ENCODE measurements around the gene SYVN1.
A peak's percentile ranks its signal among the peaks of the same experiment; 100 is the strongest.
"Not testable (repeated sequence)": the region's sequence is repeated elsewhere in the genome, so short reads cannot be mapped to it uniquely, and the experiment has no call there.

The SYVN1 gene

DNA sequence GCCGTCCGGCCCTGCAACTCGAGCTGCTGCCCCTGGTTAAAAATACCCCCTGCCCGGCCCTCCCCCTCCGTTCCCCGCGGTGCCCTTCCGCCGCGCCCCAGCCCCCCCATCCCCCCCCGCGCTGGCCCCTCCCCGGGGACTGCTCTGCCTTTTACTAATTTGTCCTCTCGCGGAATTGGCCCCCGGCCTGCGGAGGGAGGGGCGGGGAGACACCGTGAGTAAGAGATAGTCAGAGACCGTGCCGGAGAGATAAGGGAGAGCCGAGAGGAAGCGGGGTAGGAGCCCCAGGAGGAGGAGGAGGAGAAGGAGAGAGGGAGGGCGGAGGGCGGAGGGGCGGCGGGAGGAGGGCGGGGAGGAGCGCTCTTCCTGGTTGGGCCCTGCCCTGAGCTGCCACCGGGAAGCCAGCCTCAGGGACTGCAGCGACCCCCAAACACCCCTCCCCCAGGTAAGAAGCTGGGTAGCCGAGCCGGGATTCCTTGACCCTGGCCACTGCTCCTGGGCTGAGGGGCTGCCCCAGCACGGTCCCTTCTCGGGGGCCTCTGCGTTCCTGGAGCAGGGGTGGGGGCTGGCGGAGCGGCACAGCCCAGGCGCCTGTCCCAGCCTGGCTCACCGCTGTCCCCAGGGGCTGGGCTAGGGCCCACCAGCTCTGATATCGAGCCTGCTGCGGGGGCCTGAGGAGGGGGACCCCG, 47.4 kb upstream of the SYVN1 start, which contains the start of gene CAPN1:
CAPN1 (plus strand) TSS at position 360 of the 689 bp plus-strand sequence. CDS start 774 bp downstream, outside the sequence.
- no peaks in the 10 kb centered on the region for H4K20me1 ChIP-seq (ENCODE audit: insufficient read depth, low read length)
- peaks cover 9% of the 10 kb centered on the region; the same call in 1 of the 2 replicates for H3K36me3 ChIP-seq (ENCODE audit: insufficient read depth, low read length)
- H3K9me2 ChIP-seq (ENCODE audit: low read depth, low read length) = no peaks in the 10 kb centered on the region
- no peak for TF ChIP-seq EZH2 (IDR thresholded peaks at IDR 0.05; ENCODE audit: borderline replicate concordance, low read length)
- TF ChIP-seq, protein P1, sequence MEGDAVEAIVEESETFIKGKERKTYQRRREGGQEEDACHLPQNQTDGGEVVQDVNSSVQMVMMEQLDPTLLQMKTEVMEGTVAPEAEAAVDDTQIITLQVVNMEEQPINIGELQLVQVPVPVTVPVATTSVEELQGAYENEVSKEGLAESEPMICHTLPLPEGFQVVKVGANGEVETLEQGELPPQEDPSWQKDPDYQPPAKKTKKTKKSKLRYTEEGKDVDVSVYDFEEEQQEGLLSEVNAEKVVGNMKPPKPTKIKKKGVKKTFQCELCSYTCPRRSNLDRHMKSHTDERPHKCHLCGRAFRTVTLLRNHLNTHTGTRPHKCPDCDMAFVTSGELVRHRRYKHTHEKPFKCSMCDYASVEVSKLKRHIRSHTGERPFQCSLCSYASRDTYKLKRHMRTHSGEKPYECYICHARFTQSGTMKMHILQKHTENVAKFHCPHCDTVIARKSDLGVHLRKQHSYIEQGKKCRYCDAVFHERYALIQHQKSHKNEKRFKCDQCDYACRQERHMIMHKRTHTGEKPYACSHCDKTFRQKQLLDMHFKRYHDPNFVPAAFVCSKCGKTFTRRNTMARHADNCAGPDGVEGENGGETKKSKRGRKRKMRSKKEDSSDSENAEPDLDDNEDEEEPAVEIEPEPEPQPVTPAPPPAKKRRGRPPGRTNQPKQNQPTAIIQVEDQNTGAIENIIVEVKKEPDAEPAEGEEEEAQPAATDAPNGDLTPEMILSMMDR (IDR thresholded peaks at IDR 0.05; ENCODE audit: low read length) = no peak
- peak within 1 kb of the TSS; percentile 57 for H3K27ac ChIP-seq (ENCODE audit: low read depth, low read length, poor library complexity, severe bottlenecking)
- H3F3A ChIP-seq (ENCODE audit: insufficient read depth, low read length) = no peaks in the 10 kb centered on the region
- H3K27me3 ChIP-seq (ENCODE audit: insufficient read depth, low read length) = no peaks in the 10 kb centered on the region
- H3K4me1 ChIP-seq (ENCODE audit: insufficient read depth, low read length, severe bottlenecking) = peaks cover 31% of the 10 kb centered on the region
- H2AFZ ChIP-seq (ENCODE audit: low read length) = no peak within 1 kb of the TSS
- H3K4me2 ChIP-seq (ENCODE audit: low read length) = peak within 1 kb of the TSS; percentile 92
- peak within 1 kb of the TSS; percentile 97 for H3K4me3 ChIP-seq (ENCODE audit: low read depth, low read length, poor library complexity, severe bottlenecking)
- no peaks in the 10 kb centered on the region for H3K79me2 ChIP-seq (ENCODE audit: insufficient read depth, low read length)
- H3K9me3 ChIP-seq (ENCODE audit: low read length) = no peaks in the 10 kb centered on the region
- H3K9ac ChIP-seq (ENCODE audit: low read length) = peak within 1 kb of the TSS; percentile 97

DNA sequence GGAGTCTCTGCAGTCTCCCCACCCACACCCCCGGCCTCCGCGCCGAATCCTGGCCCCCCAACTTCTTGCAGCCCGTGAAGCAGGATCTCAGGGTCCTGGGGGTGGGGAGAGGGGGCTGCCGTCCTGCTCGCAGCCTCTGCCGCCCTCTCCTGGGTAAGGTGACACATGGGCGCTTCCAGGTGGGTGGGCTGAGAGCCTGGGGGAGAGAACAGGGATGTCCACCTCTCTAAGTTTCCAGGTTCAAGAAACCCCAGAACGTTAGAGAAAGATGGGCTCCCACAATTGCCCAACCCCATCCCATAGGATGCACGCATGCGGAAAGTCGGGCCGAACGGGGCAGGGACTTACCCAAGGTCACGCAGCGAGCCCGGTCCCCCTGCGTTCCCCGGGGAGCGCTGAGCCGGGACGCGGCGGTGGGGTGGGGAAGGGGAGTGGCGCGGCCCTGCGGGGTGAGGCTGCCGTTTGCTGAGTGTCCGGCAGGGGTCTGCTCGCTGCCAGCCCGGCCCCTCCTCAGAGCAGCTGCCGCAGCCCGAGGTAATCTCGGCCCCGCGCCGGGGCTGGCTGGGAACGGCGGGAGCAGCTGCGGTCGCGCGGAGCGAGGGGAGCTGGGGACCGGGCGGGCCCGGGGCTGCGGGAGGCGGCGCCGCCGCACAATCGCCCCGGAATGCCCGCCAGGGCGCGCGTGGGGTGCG, 46.7 kb upstream of the SYVN1 start:
- no peak for TF ChIP-seq EZH2 (IDR thresholded peaks at IDR 0.05; ENCODE audit: borderline replicate concordance, low read length)
- TF ChIP-seq, protein P1 (IDR thresholded peaks at IDR 0.05; ENCODE audit: low read length) = peak; percentile 86
- Histone ChIP-seq H3K79me2 (ENCODE audit: insufficient read depth, low read length) (no peaks in the 10 kb centered on the region), H4K20me1 (ENCODE audit: insufficient read depth, low read length) (no peaks in the 10 kb centered on the region), H3K4me3 (ENCODE audit: low read depth, low read length, poor library complexity, severe bottlenecking) (peak overlapping the region; percentile 97), H3F3A (ENCODE audit: insufficient read depth, low read length) (no peaks in the 10 kb centered on the region), H3K36me3 (ENCODE audit: insufficient read depth, low read length) (peaks cover 5% of the 10 kb centered on the region; the same call in 1 of the 2 replicates), H3K27ac (ENCODE audit: low read depth, low read length, poor library complexity, severe bottlenecking) (peak overlapping the region; percentile 51), H3K4me1 (ENCODE audit: insufficient read depth, low read length, severe bottlenecking) (peaks cover 31% of the 10 kb centered on the region), H3K4me2 (ENCODE audit: low read length) (peak overlapping the region; percentile 92), H3K9me2 (ENCODE audit: low read depth, low read length) (no peaks in the 10 kb centered on the region), H3K9ac (ENCODE audit: low read length) (peak overlapping the region; percentile 97), H3K27me3 (ENCODE audit: insufficient read depth, low read length) (no peaks in the 10 kb centered on the region), H2AFZ (ENCODE audit: low read length) (no peak overlapping the region), H3K9me3 (ENCODE audit: low read length) (no peaks in the 10 kb centered on the region)

DNA sequence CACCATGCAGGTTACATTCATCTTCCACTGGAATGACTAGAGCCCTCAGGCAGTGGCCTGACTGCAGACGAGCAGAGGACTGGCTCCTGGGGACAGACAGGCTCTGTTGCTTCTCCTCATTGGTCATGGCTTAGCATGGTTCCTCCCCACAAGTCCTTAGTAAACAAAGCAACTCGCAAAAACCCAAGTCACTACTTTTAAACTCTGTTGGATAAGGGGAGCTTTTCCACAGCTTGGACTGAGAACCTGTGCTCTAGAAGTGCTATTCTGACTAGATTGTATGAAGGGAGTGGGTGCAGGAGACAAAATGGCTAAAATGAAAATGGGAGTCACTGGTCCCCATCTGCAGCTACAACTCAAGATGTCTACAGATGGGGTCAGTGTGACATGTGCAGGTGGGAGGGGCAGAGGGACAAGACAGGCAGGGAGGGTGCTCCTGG, 40.3 kb upstream of the SYVN1 start:
- not testable (repeated sequence) for H3K9me3 ChIP-seq (ENCODE audit: low read length); H3F3A ChIP-seq (ENCODE audit: insufficient read depth, low read length); H3K36me3 ChIP-seq (ENCODE audit: insufficient read depth, low read length); H3K9me2 ChIP-seq (ENCODE audit: low read depth, low read length); H3K27me3 ChIP-seq (ENCODE audit: insufficient read depth, low read length); H3K9ac ChIP-seq (ENCODE audit: low read length); H4K20me1 ChIP-seq (ENCODE audit: insufficient read depth, low read length); H3K79me2 ChIP-seq (ENCODE audit: insufficient read depth, low read length); H3K4me2 ChIP-seq (ENCODE audit: low read length); H2AFZ ChIP-seq (ENCODE audit: low read length); H3K4me3 ChIP-seq (ENCODE audit: low read depth, low read length, poor library complexity, severe bottlenecking); H3K27ac ChIP-seq (ENCODE audit: low read depth, low read length, poor library complexity, severe bottlenecking); H3K4me1 ChIP-seq (ENCODE audit: insufficient read depth, low read length, severe bottlenecking)

All from OCI-LY1 (cell line).